Uterus (tissue), 4 donors: Measurements from ENCODE around the gene INPP5A. TPM values are rescaled to one million over a fixed set of nuclear protein-coding genes. Genes with fewer than 3 reads are reported as not detected.

Source experiments
- DNase-seq, 2 donors: peaks; one replicate each; pipeline ENCODE4 v3.0.0-alpha.2; 2019 to 2020
- H3K27ac ChIP-seq, 2 donors: fragments of 200-600 bp; sonication (generic); 1 replicate in 1 of 2; 2 replicates in 1 of 2; pipeline ENCODE4 v1.5.1; 2016 to 2018
- H3K27me3 ChIP-seq, 2 donors: fragments of 200-600 bp; sonication (generic); one replicate each; pipeline ENCODE4 v1.5.1; 2018 to 2019; ENCODE audit warnings: control low read depth in 1 of 2
- H3K36me3 ChIP-seq, 2 donors: fragments of 200-600 bp; sonication (generic); one replicate each; pipeline ENCODE4 v1.5.1; 2019; ENCODE audit warnings: control low read depth in 1 of 2
- H3K4me1 ChIP-seq, 2 donors: fragments of 200-600 bp; sonication (generic); one replicate each; pipeline ENCODE4 v1.5.1; 2018 to 2019; ENCODE audit warnings: control low read depth in 1 of 2
- H3K4me3 ChIP-seq, 2 donors: fragments of 200-600 bp; sonication (generic); 1 replicate in 1 of 2; 2 replicates in 1 of 2; pipeline ENCODE4 v1.5.1; 2018 to 2019; ENCODE audit warnings: mild to moderate bottlenecking in 1 of 2
- H3K9me3 ChIP-seq, 2 donors: fragments of 200-600 bp; sonication (generic); one replicate each; pipeline ENCODE4 v1.5.1; 2019; ENCODE audit warnings: control low read depth in 1 of 2
- POLR2A ChIP-seq, 2 donors: fragments of 450-650 bp; IDR thresholded peaks; one replicate each; pipeline ENCODE4 v1.6.1; 2016; ENCODE audit warnings: antibody characterized with exemption in 2 of 2, mild to moderate bottlenecking in 1 of 2, moderate library complexity in 1 of 2
- intact Hi-C: fragments of 100-400 bp; cut with DNase I; formaldehyde crosslinking; loops from one replicate; pipeline ENCODE4 v1.15.1; 2023; ENCODE audit warnings: low total_unique reads
- total RNA-seq, 4 donors: library from RNA; depleted of rRNA in 3 of 4; stranded (reverse); fragments of >200 nt in 3 of 4; gene quantifications; one replicate each; pipeline versions ENCODE4 v1.1.0 to v1.2.4, GENCODE V29; 2014 to 2023
- TF ChIP-seq, protein P1 (sequence below), 4 experiments: fragments of 200-600 bp in 2 of 4; fragments of 450-650 bp in 2 of 4; sonication (generic) in 2 of 4; IDR thresholded peaks; one replicate each; pipeline ENCODE4 v1.5.1; 2016 to 2019; ENCODE audit warnings: antibody characterized with exemption in 4 of 4, mild to moderate bottlenecking in 2 of 4, moderate library complexity in 1 of 4
- donor health status: DM: yes; HTN: yes; CAD: no.

Gene INPP5A
- total RNA-seq, 4 donors from 2014 or later: 22.5 to 160 (median 93.2) TPM

DNA sequence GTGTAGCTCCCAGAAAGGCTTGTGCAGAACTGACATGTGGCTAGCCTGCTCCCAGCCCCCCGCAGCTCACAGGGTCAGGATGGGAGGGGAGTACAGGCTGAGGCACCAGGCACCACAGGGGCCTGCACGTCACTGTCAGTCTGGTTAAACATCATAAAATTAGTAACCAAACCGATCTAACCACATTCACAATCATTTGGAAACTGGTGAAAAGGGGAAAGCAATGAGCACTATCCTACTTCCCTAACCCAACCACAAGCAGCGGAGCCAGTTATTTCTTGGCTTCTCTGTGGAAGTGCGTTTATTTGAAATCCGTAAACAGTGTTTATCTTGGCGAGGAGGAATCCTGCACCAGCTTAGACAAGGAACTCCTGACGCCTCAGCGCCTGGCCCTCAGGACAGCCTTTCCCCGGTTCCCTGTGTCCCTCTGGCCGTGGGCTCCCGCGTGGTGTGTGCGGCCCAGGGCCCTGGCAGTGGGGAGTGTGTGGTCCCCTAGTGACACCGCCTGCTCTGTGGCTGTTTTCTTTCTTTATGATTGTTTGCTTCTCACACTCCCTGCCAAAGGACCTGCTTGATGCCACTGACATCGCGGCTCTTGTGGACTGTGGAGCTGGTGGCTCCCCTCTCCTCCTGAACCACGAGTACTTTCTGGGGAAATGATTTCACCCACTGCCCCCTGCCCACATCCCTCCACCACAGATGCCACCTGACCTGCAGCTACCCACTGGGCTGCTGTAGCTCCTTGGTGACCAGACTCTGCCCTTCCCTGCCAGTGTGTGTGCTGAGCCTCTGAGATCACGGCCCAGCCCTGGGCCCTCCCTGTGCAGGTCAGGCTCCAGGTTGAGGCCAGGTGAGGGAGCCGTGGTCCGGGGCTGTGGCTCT, 38.0 kb downstream of the INPP5A start:
- H3K4me1 ChIP-seq: peaks cover 0 to 34% of the 10 kb centered on the region in 2 donors

DNA sequence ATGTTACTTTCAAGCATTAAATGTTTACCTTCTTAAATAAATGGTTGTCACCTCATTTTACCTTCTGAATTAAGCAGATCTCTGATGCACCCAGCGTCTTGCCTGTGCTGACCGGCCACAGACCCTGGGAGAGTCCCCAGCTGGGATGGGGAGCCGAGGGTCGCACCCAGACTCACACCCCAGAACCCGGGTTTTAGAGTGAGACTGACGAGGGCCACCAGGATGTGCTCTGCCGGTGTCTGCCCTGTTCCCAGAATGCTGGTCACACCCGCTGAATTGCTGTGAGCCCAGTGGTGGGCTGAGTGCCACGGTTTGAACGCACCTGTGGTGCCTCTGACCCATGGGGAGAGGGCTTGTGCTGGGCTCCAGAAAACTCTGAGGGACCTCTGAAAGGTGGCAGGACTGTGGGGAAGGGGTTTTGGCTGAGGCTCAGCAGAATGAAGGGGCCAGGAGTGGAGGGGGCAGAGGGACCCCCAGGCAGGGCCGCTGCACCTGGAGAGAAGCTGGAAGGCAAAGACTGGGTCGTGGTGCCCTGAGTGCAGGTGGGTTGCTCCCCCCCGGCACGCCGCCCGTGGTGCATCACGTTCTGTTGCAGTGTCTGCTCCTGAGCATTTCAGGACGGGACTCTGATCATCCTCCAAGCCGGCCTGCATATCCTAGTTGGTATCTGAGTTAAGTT, 39.2 kb downstream of the INPP5A start:
- no peak overlapping the region for H3K27ac ChIP-seq
- no peak for TF ChIP-seq POLR2A (IDR thresholded peaks at IDR 0.05)
- TF ChIP-seq, protein P1, sequence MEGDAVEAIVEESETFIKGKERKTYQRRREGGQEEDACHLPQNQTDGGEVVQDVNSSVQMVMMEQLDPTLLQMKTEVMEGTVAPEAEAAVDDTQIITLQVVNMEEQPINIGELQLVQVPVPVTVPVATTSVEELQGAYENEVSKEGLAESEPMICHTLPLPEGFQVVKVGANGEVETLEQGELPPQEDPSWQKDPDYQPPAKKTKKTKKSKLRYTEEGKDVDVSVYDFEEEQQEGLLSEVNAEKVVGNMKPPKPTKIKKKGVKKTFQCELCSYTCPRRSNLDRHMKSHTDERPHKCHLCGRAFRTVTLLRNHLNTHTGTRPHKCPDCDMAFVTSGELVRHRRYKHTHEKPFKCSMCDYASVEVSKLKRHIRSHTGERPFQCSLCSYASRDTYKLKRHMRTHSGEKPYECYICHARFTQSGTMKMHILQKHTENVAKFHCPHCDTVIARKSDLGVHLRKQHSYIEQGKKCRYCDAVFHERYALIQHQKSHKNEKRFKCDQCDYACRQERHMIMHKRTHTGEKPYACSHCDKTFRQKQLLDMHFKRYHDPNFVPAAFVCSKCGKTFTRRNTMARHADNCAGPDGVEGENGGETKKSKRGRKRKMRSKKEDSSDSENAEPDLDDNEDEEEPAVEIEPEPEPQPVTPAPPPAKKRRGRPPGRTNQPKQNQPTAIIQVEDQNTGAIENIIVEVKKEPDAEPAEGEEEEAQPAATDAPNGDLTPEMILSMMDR (IDR thresholded peaks at IDR 0.05): no peak
- H3K4me3 ChIP-seq: no peak overlapping the region
- no peak for DNase-seq
- no peaks in the 10 kb centered on the region for H3K27me3 ChIP-seq
- intact Hi-C loops: loop anchor here (10.0 kb wide), 1 partner anchor 58 kb away; no protein-coding TSS in a partner anchor
- peaks cover 0 to 29% of the 10 kb centered on the region in 2 donors for H3K4me1 ChIP-seq
- H3K9me3 ChIP-seq: no peaks in the 10 kb centered on the region
- H3K36me3 ChIP-seq: no peaks in the 10 kb centered on the region

More for the DNA sequence above, 38.0 kb downstream of the INPP5A start:
- H3K9me3 ChIP-seq: no peaks in the 10 kb centered on the region
- DNase-seq: no peak
- TF ChIP-seq, protein P1 (IDR thresholded peaks at IDR 0.05): no peak
- TF ChIP-seq POLR2A (IDR thresholded peaks at IDR 0.05): no peak
- peak overlapping the region; percentile 10 to 39 for H3K27ac ChIP-seq
- intact Hi-C loops: loop anchor here (10.0 kb wide), 1 partner anchor 59 kb away; no protein-coding TSS in a partner anchor
- H3K27me3 ChIP-seq: no peaks in the 10 kb centered on the region
- no peaks in the 10 kb centered on the region for H3K36me3 ChIP-seq
- no peak overlapping the region for H3K4me3 ChIP-seq

GRCh38 chr10:132577350-132578003, 39.9 kb downstream of the INPP5A start:
- H3K4me3 ChIP-seq: no peak overlapping the region
- intact Hi-C loops: loop anchor here (10.0 kb wide), 1 partner anchor 57 kb away; no protein-coding TSS in a partner anchor
- H3K9me3 ChIP-seq: no peaks in the 10 kb centered on the region
- peaks cover 0 to 22% of the 10 kb centered on the region in 2 donors for H3K4me1 ChIP-seq
- H3K36me3 ChIP-seq: no peaks in the 10 kb centered on the region
- peak; percentile 43 to 54 for DNase-seq
- H3K27me3 ChIP-seq: no peaks in the 10 kb centered on the region
- no peak overlapping the region for H3K27ac ChIP-seq
- TF ChIP-seq, protein P1 (IDR thresholded peaks at IDR 0.05): peak; percentile 25 to 50 (median 46)
- no peak for TF ChIP-seq POLR2A (IDR thresholded peaks at IDR 0.05)

DNA sequence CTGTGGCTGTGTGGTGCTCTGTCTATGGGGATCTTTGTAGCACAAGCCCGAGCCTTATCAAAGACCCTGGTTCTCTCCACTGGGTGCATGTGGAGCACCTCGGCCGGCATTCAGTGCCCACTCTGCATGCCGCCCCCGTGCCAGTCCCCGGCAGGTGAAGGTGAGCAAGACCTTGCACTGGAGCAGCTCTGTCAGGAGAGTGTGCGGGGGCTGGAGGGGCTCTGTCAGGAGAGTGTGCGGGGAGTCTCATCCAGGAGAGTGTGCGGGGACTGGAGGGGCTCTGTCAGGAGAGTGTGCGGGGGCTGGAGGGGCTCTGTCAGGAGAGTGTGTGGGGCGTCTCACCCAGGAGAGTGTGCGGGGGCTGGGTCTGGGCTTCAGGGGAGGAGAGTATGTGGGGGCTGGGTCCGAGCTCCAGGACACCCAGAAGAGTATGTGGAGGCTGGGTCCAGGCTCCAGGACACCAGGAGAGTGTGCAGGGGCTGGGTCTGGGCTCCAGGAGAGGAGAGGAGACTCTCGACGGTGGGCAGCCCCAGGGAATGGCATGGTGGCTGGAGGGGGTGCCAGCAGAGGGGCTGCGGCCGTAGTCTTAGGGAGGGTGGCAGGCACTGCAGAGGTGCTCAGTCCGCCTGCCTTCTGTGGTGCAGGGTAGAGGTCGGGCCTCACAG, 40.8 kb downstream of the INPP5A start:
- TF ChIP-seq POLR2A (IDR thresholded peaks at IDR 0.05): no peak
- TF ChIP-seq, protein P1 (IDR thresholded peaks at IDR 0.05): no peak
- intact Hi-C loops: loop anchor here (10.0 kb wide), 1 partner anchor 56 kb away; no protein-coding TSS in a partner anchor

More for the DNA sequence above, 40.8 kb downstream of the INPP5A start:
- Histone ChIP-seq H3K4me3 (no peak overlapping the region), H3K9me3 (no peaks in the 10 kb centered on the region), H3K36me3 (no peaks in the 10 kb centered on the region), H3K27me3 (no peaks in the 10 kb centered on the region), H3K4me1 (peaks cover 0 to 22% of the 10 kb centered on the region in 2 donors), H3K27ac (no peak overlapping the region)
- DNase-seq: no peak
